B cell (primary cell): ENCODE data around the gene MALRD1.

ENCODE experiments used
- EZH2 ChIP-seq: IDR thresholded peaks from 2 replicates; pipeline ENCODE4 v1.6.1; 2012; ENCODE audit warnings: borderline replicate concordance, low read depth, mild to moderate bottlenecking, moderate library complexity, low read length; ENCODE audit not compliant: insufficient read depth, poor library complexity, severe bottlenecking
- TF ChIP-seq, protein P1 (sequence below): fragments of 200-600 bp; IDR thresholded peaks from one replicate; pipeline ENCODE4 v1.8.0; 2022; ENCODE audit warnings: antibody characterized with exemption, mild to moderate bottlenecking

GRCh38 chr10:19003341-19003740, 45.3 kb upstream of the MALRD1 start:
- TF ChIP-seq, protein P1, sequence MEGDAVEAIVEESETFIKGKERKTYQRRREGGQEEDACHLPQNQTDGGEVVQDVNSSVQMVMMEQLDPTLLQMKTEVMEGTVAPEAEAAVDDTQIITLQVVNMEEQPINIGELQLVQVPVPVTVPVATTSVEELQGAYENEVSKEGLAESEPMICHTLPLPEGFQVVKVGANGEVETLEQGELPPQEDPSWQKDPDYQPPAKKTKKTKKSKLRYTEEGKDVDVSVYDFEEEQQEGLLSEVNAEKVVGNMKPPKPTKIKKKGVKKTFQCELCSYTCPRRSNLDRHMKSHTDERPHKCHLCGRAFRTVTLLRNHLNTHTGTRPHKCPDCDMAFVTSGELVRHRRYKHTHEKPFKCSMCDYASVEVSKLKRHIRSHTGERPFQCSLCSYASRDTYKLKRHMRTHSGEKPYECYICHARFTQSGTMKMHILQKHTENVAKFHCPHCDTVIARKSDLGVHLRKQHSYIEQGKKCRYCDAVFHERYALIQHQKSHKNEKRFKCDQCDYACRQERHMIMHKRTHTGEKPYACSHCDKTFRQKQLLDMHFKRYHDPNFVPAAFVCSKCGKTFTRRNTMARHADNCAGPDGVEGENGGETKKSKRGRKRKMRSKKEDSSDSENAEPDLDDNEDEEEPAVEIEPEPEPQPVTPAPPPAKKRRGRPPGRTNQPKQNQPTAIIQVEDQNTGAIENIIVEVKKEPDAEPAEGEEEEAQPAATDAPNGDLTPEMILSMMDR: no peak
- TF ChIP-seq EZH2: no peak
